Ovary (tissue), 3 donors: ENCODE results near the gene NTMT2.

Experiments used
- POLR2A ChIP-seq: fragments of 450-650 bp; IDR thresholded peaks from one replicate; pipeline ENCODE4 v1.6.1; 2017; ENCODE audit warnings: antibody characterized with exemption, mild to moderate bottlenecking, moderate library complexity
- TF ChIP-seq, protein P1 (sequence below), 3 donors: fragments of 450-650 bp in 2 of 3; fragments of 200-600 bp in 1 of 3; IDR thresholded peaks; one replicate each; pipeline versions ENCODE4 v1.5.1 to v1.8.0; 2016 to 2022; ENCODE audit warnings: antibody characterized with exemption in 3 of 3, mild to moderate bottlenecking in 1 of 3
- donor health status: DM: no; HTN: no; CAD: no.

DNA sequence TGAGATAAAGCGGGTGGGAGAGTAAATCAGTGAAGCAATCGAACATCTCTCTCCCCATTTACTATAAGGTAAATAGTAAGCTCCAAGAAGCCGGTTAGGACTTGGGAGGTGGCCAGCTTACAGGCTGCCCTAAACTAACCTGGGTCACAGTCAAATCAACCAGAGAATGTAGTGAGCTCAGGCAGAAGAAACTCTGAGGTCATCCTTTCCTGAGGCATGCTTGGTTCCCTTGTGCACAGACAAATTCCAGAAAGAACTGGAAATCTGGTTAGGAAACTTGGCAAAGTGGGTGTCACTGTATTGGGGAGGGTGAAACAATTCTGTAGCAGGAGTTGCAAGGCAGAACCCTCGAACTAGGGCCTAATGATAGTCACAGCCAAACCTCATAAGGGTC lies 72.5 kb downstream of the NTMT2 start:
- TF ChIP-seq, protein P1, sequence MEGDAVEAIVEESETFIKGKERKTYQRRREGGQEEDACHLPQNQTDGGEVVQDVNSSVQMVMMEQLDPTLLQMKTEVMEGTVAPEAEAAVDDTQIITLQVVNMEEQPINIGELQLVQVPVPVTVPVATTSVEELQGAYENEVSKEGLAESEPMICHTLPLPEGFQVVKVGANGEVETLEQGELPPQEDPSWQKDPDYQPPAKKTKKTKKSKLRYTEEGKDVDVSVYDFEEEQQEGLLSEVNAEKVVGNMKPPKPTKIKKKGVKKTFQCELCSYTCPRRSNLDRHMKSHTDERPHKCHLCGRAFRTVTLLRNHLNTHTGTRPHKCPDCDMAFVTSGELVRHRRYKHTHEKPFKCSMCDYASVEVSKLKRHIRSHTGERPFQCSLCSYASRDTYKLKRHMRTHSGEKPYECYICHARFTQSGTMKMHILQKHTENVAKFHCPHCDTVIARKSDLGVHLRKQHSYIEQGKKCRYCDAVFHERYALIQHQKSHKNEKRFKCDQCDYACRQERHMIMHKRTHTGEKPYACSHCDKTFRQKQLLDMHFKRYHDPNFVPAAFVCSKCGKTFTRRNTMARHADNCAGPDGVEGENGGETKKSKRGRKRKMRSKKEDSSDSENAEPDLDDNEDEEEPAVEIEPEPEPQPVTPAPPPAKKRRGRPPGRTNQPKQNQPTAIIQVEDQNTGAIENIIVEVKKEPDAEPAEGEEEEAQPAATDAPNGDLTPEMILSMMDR (IDR thresholded peaks at IDR 0.05) = no peak
- no peak for TF ChIP-seq POLR2A
